Prostate gland (tissue), 2 donors: ENCODE measurements around the gene ERC2.

Experiments used
- CTCF ChIP-seq, 4 experiments: fragments of 200-600 bp in 2 of 4; fragments of 450-650 bp in 2 of 4; sonication (generic) in 2 of 4; IDR thresholded peaks; 1 replicate in 3 of 4; 2 replicates in 1 of 4; pipeline ENCODE4 v1.5.1; 2016 to 2019; ENCODE audit warnings: antibody characterized with exemption in 4 of 4, mild to moderate bottlenecking in 2 of 4, moderate library complexity in 2 of 4
- POLR2A ChIP-seq: fragments of 450-650 bp; IDR thresholded peaks from one replicate; pipeline ENCODE4 v1.6.1; 2016; ENCODE audit warnings: antibody characterized with exemption, mild to moderate bottlenecking
- POLR2AphosphoS5 ChIP-seq: sonication (generic); formaldehyde crosslinking; IDR thresholded peaks from one replicate; pipeline ENCODE4 v1.6.1; 2017; ENCODE audit warnings: antibody characterized with exemption

- TF ChIP-seq CTCF (IDR thresholded peaks at IDR 0.05) = no peak
- no peak for TF ChIP-seq POLR2AphosphoS5
- no peak for TF ChIP-seq POLR2A
Measured at GRCh38 chr3:55965776-55966175, 502.5 kb downstream of the ERC2 start.
